ENCODE results near the gene NT5DC1.

DNA sequence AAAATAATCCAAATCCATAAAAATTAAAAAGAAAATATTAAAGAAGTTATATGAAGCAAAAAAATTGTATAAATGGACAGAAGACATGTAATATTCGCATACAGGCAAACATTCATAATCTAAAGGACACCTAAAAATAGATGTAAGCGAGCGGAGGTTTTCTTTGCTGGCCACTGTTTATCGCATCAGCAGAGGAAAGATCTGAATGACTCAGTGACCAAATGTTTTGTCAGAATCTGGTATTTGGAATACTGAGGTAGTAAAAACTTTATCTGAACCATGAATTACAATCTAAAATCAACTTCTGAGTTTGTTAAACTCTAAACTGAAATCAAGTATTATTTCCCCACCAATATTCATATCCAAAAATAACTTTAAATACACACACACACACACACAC lies 145.4 kb downstream of the NT5DC1 start:
- TF ChIP-seq, protein P1, sequence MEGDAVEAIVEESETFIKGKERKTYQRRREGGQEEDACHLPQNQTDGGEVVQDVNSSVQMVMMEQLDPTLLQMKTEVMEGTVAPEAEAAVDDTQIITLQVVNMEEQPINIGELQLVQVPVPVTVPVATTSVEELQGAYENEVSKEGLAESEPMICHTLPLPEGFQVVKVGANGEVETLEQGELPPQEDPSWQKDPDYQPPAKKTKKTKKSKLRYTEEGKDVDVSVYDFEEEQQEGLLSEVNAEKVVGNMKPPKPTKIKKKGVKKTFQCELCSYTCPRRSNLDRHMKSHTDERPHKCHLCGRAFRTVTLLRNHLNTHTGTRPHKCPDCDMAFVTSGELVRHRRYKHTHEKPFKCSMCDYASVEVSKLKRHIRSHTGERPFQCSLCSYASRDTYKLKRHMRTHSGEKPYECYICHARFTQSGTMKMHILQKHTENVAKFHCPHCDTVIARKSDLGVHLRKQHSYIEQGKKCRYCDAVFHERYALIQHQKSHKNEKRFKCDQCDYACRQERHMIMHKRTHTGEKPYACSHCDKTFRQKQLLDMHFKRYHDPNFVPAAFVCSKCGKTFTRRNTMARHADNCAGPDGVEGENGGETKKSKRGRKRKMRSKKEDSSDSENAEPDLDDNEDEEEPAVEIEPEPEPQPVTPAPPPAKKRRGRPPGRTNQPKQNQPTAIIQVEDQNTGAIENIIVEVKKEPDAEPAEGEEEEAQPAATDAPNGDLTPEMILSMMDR (conservative IDR thresholded peaks at IDR 0.05 in 1 of 2, IDR thresholded peaks at IDR 0.05 in 1 of 2; ENCODE audit: extremely low read depth in 1 of 2, insufficient read depth in 1 of 2, low read depth in 1 of 2, low read length in 2 of 2): no peak
- no peak for TF ChIP-seq EZH2 (IDR thresholded peaks at IDR 0.05; ENCODE audit: borderline replicate concordance, low read length)

Measured in mammary epithelial cell (primary cell).